OCI-LY3 (cell line): ENCODE data around the gene FATE1.

Experiments used
- H2AFZ ChIP-seq: fragments of 200-600, 300-600 bp; shearing (Covaris generic); 2 replicates; pipeline ENCODE4 v1.6.0; 2014; ENCODE audit warnings: antibody characterized with exemption, low read depth, low read length
- H3K27ac ChIP-seq: fragments of 200-600, 300-600 bp; sonication (generic); 2 replicates; pipeline ENCODE4 v1.5.1; 2014; ENCODE audit warnings: mild to moderate bottlenecking, low read length, moderate library complexity, mixed read lengths
- H3K27me3 ChIP-seq: fragments of 200-600, 300-600 bp; sonication (generic); 2 replicates; pipeline ENCODE4 v1.6.1; 2014; ENCODE audit warnings: low read depth, low read length, mixed read lengths
- H3K36me3 ChIP-seq: fragments of 200-600, 300-600 bp; sonication (generic); replicated peaks from 2 replicates; pipeline ENCODE3; 2014; ENCODE audit warnings: low read depth, low read length, mixed read lengths
- H3K4me1 ChIP-seq: fragments of 300-600, 200-600 bp; sonication (generic); 2 replicates; pipeline ENCODE4 v1.6.1; 2014; ENCODE audit warnings: low read length, mixed read lengths
- H3K4me2 ChIP-seq: fragments of 200-600, 300-600 bp; sonication (generic); 2 replicates; pipeline ENCODE4 v1.6.1; 2014; ENCODE audit warnings: low read length, mixed read lengths
- H3K4me3 ChIP-seq: fragments of 300-600, 200-600 bp; sonication (generic); 2 replicates; pipeline ENCODE4 v1.5.1; 2014; ENCODE audit warnings: antibody characterized with exemption, mild to moderate bottlenecking, low read length, moderate library complexity
- H3K79me2 ChIP-seq: fragments of 300-600, 200-600 bp; shearing (Covaris generic); 2 replicates; pipeline ENCODE4 v1.6.1; 2014; ENCODE audit warnings: mild to moderate bottlenecking, low read length, mixed read lengths
- H3K9ac ChIP-seq: fragments of 300-600, 200-600 bp; shearing (Covaris generic); 2 replicates; pipeline ENCODE4 v1.6.0; 2014; ENCODE audit warnings: mild to moderate bottlenecking, low read length, moderate library complexity
- H3K9me3 ChIP-seq: fragments of 200-600, 300-600 bp; shearing (Covaris generic); 2 replicates; pipeline ENCODE4 v1.6.1; 2014; ENCODE audit warnings: low read length, mixed read lengths; ENCODE audit not compliant: insufficient read depth
- H4K20me1 ChIP-seq: fragments of 200-600, 300-600 bp; sonication (generic); 2 replicates; pipeline ENCODE4 v1.6.1; 2016; ENCODE audit warnings: low read length, mixed read lengths; ENCODE audit not compliant: insufficient read depth
- CTCF ChIP-seq: fragments of 200-600, 300-600 bp; sonication (generic); IDR thresholded peaks from 2 replicates; pipeline ENCODE4 v1.5.1; 2014; ENCODE audit warnings: antibody characterized with exemption, low read length, low read depth
- EZH2phosphoT487 ChIP-seq: fragments of 200-600 bp; shearing (Covaris generic); IDR thresholded peaks from 2 replicates; pipeline ENCODE4 v1.6.1; 2018; ENCODE audit warnings: antibody characterized with exemption, mixed run types, low read depth

The FATE1 gene

DNA sequence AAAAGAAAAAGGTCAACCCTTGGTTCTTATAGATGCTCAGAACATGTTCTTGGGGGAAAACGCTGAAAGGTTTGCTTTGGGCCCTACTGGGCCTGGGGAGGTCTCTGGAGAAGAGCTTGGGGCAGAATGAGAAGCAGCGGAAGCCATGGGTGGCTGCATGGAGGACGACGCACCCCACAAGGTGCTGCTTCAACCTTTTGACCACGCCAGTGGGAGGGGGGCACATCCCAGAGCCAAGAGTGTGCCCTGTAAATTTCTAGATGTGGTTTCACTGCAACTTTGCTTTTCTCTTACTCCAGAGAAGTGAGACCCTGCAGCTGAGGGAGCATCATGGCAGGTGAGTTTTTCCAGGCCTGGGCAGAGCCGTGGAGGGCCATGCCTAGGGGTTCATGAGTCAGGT is 17.4 kb upstream of the FATE1 start:
- no peaks in the 10 kb centered on the region for H4K20me1 ChIP-seq
- no peak overlapping the region for H3K9ac ChIP-seq
- no peaks in the 10 kb centered on the region for H3K79me2 ChIP-seq
- H3K27me3 ChIP-seq: no peaks in the 10 kb centered on the region
- H2AFZ ChIP-seq: no peak overlapping the region
- no peaks in the 10 kb centered on the region for H3K9me3 ChIP-seq
- H3K36me3 ChIP-seq: no peaks in the 10 kb centered on the region
- TF ChIP-seq CTCF: no peak
- no peak for TF ChIP-seq EZH2phosphoT487
- no peak overlapping the region for H3K4me3 ChIP-seq
- H3K4me2 ChIP-seq: no peak overlapping the region
- no peaks in the 10 kb centered on the region for H3K4me1 ChIP-seq
- no peak overlapping the region for H3K27ac ChIP-seq

- no peaks in the 10 kb centered on the region for H3K79me2 ChIP-seq
- no peaks in the 10 kb centered on the region for H3K9me3 ChIP-seq
- no peaks in the 10 kb centered on the region for H3K4me1 ChIP-seq
- no peak for TF ChIP-seq EZH2phosphoT487
- no peak for TF ChIP-seq CTCF
- no peaks in the 10 kb centered on the region for H4K20me1 ChIP-seq
- no peak overlapping the region for H3K27ac ChIP-seq
- no peaks in the 10 kb centered on the region for H3K36me3 ChIP-seq
- no peaks in the 10 kb centered on the region for H3K27me3 ChIP-seq
- H3K9ac ChIP-seq: no peak overlapping the region
- H2AFZ ChIP-seq: no peak overlapping the region
- no peak overlapping the region for H3K4me3 ChIP-seq
- no peak overlapping the region for H3K4me2 ChIP-seq
These were observed 16.1 kb upstream of the FATE1 start for GRCh38 chrX:151699746-151700145.

- no peak overlapping the region for H3K4me3 ChIP-seq
- no peaks in the 10 kb centered on the region for H4K20me1 ChIP-seq
- H3K9ac ChIP-seq: no peak overlapping the region
- no peaks in the 10 kb centered on the region for H3K9me3 ChIP-seq
- no peaks in the 10 kb centered on the region for H3K4me1 ChIP-seq
- no peaks in the 10 kb centered on the region for H3K36me3 ChIP-seq
- TF ChIP-seq CTCF: no peak
- TF ChIP-seq EZH2phosphoT487: no peak
- H3K79me2 ChIP-seq: no peaks in the 10 kb centered on the region
- H3K4me2 ChIP-seq: no peak overlapping the region
- H3K27me3 ChIP-seq: no peaks in the 10 kb centered on the region
- H3K27ac ChIP-seq: no peak overlapping the region
- H2AFZ ChIP-seq: no peak overlapping the region
These were observed 15.3 kb upstream of the FATE1 start for GRCh38 chrX:151700581-151700980.

DNA sequence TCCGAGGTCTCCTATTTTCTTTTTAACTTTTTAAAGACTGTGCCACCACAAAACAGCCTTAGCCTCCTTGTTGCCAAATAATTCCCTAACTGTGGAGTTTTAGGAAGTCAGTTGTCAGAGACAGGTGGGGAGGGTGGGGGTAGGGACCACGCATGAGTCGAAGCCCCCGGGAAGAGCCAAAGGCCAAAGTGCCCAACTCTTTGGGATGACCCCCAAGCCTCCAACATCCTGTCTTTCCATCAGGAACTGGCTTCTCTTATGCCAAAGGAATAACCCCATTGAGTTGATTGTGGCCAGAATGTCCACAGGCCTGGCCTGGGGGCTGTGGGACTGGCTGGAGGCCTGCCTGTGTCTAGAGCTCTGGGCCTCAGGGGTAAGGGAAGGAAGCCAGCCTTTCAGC is 14.8 kb upstream of the FATE1 start:
- Histone ChIP-seq H3K27ac (no peak overlapping the region), H4K20me1 (no peaks in the 10 kb centered on the region), H3K79me2 (no peaks in the 10 kb centered on the region), H3K27me3 (no peaks in the 10 kb centered on the region), H3K4me3 (no peak overlapping the region), H3K9me3 (no peaks in the 10 kb centered on the region), H3K9ac (no peak overlapping the region), H3K4me2 (no peak overlapping the region), H3K36me3 (no peaks in the 10 kb centered on the region), H3K4me1 (no peaks in the 10 kb centered on the region), H2AFZ (no peak overlapping the region)
- TF ChIP-seq CTCF (no peak), EZH2phosphoT487 (no peak)
